ENCODE results near the gene POU2F3.

The POU2F3 gene

GRCh38 chr11:120210626-120211521, 29.1 kb upstream of the POU2F3 start, which contains the start of gene OAF:
OAF (plus strand) TSS chr11:120211032; CDS start chr11:120211280, 248 bp downstream.
- peak; percentile 59 to 62 for DNase-seq

DNA sequence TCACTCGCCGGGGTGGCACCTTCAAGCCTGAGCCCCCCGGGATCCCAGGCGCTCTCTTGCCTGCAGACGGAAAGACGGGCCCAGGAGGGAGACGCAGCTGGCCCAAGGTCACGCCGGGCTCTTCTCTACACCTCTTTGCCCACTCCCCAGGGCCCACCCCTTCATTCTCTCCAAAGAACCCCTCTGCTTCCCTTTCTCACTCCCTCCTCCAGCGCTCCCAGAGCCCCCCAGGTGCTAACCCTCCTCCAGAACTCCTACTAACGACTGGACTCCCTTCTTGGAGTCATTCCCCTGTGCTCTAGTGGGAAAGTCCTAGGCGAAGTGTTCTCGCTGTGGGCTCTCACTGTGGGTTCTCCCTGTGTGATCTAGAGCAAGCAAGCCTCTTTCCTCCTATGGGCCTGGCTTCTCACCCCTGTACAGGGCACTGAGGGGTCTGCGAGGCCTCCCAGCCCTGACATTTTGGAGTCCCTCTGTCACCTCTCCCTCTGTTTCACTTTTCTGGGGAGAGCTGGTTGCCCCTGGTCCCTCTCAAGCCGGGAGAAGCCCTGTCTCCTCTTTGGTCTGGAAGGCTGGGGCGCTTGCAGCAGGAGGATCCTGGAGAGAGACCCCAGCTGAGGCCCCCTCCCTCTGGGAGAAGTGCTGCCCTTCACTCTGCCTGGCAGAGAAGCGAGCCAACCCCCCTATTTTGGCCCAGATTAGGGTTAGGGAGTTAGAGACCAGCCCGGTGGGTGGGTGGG, 28.2 kb upstream of the POU2F3 start:
- no peak for DNase-seq

GRCh38 chr11:120212259-120212878, 27.6 kb upstream of the POU2F3 start:
- no peak for DNase-seq

DNA sequence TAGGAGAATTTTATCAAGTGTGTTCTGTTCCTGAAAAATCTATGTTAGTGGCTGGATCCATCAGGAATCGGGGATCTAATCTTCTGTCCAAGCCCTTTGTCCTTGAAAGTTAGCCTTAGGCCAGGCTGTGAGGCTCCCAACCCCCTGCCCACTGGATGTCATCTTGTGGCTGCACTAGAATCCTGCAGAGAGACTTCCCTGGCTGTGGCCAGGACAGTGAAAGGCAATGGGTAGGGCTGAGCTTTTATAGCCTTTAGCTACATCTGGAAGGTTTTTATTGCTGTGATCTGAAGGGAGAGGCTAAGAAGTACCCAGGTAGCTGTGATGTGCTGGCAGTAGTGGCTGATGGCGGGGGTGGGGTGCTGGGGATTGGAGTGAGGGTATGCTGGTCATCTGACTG, 27.0 kb upstream of the POU2F3 start:
- no peak for DNase-seq

DNA sequence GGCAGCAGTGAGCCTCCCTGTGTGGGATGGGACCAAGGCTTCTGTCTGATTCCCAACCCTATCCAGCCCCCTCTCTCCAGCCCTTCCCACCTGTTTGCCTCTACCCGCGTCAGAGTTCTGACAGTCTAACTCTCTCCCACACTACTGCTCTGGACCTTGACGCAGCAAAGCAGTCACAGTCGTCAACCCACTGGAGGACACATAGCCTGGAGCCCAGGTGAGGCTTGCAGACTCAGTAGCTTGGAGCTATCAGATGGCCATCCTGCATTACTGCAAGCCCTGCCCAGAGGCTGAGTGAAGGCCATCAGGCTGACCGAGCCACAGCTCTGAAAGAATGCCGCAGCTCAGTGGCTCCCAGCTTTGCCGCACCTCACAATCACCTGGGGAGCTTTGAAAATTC, 25.4 kb upstream of the POU2F3 start:
- DNase-seq: no peak

DNA sequence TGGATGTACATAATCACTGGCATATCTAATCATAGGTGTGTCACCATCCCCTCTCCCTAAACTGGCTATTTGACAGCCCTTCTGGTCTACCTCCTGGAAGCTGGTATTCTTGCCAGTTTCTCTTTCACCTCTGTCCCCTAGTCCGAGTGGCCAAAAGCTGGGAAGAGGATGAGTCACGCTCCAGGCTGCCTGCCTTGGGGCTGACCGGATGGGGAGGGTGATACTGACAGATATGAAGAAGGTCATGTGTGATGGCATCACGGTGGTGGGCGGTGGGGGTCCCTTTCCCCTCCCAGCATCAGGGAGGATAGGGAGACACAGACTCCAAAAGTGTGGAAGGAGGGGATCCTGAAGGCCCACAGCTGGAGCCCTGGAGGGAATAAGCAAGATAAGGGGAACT, 24.3 kb upstream of the POU2F3 start:
- DNase-seq: no peak

GRCh38 chr11:120216426-120217102, 23.4 kb upstream of the POU2F3 start:
- DNase-seq: no peak

DNA sequence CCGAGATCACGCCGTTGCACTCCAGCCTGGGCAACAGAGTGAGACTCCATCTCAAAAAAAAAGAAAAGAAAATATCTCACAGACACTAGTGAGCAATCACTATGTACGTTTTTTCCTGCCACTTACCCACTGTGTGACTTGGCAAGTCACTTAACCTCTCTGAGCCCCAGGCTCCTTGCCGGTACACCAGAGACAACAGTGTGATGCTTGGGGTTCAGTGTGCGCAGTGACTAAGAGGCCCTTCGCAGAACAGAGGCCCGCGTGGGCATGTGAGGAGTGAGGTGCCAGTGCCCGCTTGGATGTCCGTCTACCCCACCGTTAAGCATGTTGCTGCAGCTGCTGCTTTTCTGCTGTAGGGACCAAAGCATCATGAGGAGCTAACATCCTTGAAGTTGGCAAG, 22.4 kb upstream of the POU2F3 start:
- DNase-seq: no peak

GRCh38 chr11:120217941-120218694, 21.8 kb upstream of the POU2F3 start:
- DNase-seq: peak; percentile 46 to 54

DNA sequence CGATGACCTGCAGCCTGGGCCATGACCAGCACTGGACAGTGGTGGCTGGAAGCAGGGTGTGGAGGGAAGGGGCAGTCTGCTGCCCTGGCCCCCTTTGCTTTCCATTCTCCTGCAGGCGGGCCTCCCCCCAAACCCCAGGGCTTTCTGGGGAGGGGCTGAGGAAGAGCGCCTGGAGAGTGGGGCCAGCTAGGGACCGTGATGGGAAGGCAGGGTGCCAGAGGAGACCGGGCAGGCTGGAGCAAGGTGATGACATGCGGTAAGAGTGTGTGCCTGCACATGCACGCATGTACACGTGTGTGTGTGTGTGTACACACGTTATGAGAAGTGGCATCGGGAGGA, 21.3 kb upstream of the POU2F3 start:
- DNase-seq: no peak

- no peak for DNase-seq
These were observed 20.6 kb upstream of the POU2F3 start for GRCh38 chr11:120219232-120219937.

DNA sequence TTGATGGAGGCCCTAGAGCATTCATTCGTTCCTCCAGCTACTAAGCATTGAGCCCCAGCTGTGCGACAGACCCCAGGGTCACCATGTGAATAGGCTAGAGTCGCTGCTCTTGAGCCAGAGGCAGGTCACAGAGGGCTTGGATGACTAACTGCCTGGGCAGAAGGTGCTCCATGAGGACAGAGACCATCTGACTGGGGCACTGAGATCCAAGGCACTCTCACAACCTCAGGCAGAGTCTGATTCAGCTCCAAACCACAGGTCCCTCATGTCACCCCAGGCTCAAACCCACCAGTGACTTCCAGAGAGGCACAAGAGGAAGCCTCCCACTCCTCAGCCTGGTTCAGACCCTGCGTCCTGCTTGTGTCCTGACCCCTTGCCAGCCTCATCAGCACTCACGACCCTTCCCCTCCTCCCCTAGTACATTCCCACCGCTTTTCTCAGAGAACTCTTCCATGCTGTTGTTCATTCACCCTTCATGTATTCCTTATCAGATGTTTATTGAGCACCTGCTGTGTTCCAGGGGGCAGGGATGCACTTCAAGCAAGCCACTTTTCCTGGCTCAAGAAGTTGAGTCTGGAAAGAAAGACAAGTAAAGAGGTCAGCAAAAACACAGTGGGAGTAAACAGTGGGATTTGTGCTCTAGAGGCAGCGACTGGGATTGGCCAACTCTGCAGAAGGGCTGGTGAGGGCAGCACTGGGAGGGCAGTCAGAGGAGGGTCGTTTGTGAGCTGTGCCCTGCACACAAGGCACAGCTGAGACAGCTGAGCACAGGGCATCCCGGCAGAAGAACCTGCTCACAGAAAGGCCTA, 19.8 kb upstream of the POU2F3 start:
- no peak for DNase-seq

GRCh38 chr11:120220747-120221037, 19.2 kb upstream of the POU2F3 start:
- DNase-seq: no peak

DNA sequence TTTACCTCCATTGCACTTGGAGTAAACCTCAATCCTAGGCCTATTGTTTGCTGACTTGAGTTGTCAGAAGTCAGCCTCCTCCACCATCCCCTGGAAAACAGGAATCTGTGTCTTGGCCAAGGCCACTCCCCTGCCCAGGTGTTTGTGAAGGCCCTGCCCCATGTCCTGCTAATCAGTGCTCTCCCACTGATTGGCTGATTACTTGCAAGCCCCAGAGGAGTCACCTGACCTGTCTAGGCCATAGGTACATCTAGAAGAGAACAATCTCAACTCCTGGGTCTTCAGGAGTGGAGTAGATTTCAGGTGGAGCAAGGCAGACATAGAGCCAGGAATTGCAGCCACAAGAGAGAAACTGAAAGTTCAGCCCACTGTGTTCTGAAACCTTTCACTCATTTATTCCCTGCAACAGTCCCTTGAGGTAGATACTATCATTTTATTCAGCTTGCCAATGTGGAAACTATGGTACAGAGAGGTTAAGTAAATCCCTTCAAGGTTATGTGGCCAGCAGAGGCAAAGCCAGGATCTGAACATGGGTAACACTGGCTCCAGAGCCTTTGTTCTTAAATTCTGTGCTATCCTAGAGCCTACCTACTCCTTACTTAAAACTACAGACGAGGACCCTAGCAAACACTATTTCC, 18.7 kb upstream of the POU2F3 start:
- no peak for DNase-seq

GRCh38 chr11:120222916-120223315, 17.0 kb upstream of the POU2F3 start:
- no peak for DNase-seq

DNA sequence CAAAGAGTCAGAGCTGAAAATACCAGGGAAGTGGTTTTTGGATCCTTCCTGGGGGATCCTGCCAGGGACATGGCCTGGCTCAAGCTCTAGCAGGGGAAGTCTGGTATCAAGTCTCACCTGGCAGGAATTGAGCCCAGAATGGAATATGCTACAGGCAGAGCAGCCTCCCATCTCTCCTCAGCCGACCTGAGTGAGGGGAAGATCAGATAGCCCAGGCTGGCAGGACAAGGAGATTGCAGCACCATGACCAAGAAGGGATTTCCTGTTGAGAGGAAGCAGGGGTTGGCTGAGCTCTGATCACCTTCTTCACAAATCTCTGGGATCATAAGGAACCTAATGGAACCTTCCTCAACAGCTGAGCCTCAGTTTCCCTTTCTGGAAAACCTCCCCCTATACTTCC, 16.1 kb upstream of the POU2F3 start:
- DNase-seq: no peak

DNA sequence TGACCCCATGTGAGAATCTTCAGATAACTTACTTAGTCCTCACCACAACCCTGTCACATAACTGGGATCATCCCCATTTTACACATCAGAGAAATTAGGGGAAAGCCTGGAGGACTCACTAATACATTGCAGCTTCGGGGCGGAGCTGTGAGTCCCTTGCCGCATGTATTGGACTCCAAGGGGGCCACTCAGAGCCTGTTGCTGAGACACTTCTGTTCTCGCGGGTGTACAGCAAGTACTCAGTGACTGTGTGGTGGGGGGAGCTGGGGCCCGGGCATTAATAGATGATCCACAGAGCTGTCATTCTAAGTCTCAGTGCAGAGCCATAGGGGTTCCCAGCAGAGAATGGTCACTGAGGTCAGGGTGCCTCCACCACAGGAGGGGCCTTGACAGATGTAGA, 15.6 kb upstream of the POU2F3 start:
- no peak for DNase-seq

DNA sequence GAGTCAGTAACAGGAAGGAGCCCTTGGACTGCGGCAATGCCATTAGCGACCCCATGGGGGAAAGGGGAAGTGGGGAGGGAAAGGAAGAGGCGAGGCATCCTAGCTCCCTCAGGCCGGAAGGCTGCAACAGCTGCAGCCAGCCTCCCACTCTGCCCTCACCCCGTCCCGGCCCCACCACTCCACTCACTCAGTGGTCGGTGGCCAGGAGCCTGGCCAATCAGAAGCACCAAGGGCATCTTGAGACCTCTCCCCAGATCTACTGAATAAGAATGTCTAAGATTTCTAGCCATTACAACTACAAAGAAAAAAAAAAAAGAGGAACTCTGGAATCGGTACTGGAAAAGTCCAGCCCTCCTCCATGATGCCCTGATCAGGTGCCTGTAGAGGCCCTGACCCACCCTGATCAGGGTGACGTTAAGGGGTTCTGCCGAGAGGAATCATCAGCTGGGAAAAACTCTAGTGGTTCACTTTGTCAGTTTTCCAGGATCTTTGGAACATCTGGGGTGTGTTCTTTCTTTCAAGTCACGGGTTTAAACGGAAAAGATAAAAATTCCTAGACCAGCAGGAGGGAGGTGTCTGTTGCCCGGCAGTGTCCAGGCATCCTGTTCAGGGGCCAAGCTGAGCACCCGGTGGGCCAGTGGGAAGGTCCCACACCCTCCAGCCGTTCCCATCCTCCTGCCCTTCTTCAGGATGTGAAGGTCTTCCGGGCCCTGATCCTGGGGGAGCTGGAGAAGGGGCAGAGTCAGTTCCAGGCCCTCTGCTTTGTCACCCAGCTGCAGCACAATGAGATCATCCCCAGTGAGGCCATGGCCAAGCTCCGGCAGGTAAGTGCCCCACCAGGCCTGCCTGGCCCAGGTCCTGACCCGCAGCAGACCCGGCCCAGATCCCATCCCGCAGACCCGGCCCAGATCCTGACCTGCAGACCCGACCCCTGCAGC, 14.7 kb upstream of the POU2F3 start:
- DNase-seq: no peak

DNA sequence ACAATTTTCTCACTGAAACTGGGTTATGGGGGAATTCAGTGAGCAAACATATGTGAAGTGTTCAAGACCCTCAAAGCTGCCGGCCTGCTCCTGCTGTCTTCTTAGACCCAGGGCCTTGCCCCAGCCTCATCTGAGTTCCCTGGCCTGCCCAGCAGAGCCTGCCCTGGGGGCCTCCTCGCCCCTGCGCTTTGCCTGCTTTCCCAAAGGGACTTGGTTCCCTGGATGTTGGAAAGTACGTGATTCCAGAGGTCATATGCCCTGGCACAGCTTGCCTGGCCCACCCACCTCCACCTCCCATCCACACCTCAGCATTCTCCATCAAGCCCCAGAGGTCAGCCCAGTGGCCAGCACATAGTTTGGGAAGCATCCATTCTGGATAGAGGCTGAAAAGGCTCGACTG, 13.7 kb upstream of the POU2F3 start:
- no peak for DNase-seq

All from hippocampal formation (tissue), 2 donors.